Stomach smooth muscle (tissue), 2 donors: ENCODE results near the gene GPC4.

Source experiments
- H3K27ac ChIP-seq: one replicate; pipeline ENCODE4 v1.7.0; 2013; ENCODE audit warnings: mild to moderate bottlenecking, low read length, inconsistent platforms
- H3K27me3 ChIP-seq, 2 donors: one replicate each; pipeline ENCODE4 v1.7.0; 2013; ENCODE audit warnings: low read length in 2 of 2; ENCODE audit not compliant: insufficient read depth in 2 of 2, control insufficient read depth in 1 of 2
- H3K36me3 ChIP-seq, 2 donors: one replicate each; pipeline ENCODE4 v1.7.0; 2013; ENCODE audit warnings: low read length in 2 of 2; ENCODE audit not compliant: control insufficient read depth in 2 of 2, insufficient read depth in 2 of 2
- H3K4me1 ChIP-seq: one replicate; pipeline ENCODE4 v1.7.0; 2013; ENCODE audit warnings: low read length; ENCODE audit not compliant: control insufficient read depth, insufficient read depth
- H3K4me3 ChIP-seq, 2 donors: one replicate each; pipeline ENCODE4 v1.7.0; 2013; ENCODE audit warnings: low read length in 2 of 2
- H3K9ac ChIP-seq, 2 donors: one replicate each; pipeline ENCODE4 v1.7.0; 2013; ENCODE audit warnings: low read length in 2 of 2, mild to moderate bottlenecking in 1 of 2
- H3K9me3 ChIP-seq, 2 donors: one replicate each; pipeline ENCODE4 v1.7.0; 2013; ENCODE audit warnings: low read length in 2 of 2; ENCODE audit not compliant: control insufficient read depth in 2 of 2
- donor health status: healthy.
- donor health status: Pancreatic carcinoma.

The GPC4 gene

DNA sequence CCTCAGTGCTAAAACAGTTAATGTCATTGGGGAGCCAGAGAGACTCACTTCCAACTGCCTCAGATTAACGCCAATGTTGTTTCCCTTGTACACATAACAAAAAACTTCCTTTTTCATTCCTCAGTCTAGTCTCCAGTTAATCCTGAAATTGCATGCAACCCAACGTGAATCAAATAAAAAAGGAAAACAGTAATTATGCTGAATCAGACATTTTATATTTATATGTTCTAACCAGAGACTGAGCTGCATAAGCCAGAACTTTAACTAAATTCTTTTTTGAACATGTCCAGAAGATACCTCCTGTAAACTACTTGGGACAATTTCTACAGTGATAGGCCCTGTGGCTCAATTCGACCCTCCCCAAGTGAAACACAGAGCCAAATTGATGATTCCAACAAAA, 4.7 kb downstream of the GPC4 start:
- H3K4me3 ChIP-seq: peak overlapping the region in 1 of 2 donors; percentile 36
- H3K27ac ChIP-seq: no peak overlapping the region
- peaks cover 0 to 7% of the 10 kb centered on the region in 2 donors for H3K27me3 ChIP-seq
- peaks cover 14% of the 10 kb centered on the region for H3K4me1 ChIP-seq
- H3K36me3 ChIP-seq: no peaks in the 10 kb centered on the region
- H3K9ac ChIP-seq: no peak overlapping the region
- no peaks in the 10 kb centered on the region for H3K9me3 ChIP-seq

DNA sequence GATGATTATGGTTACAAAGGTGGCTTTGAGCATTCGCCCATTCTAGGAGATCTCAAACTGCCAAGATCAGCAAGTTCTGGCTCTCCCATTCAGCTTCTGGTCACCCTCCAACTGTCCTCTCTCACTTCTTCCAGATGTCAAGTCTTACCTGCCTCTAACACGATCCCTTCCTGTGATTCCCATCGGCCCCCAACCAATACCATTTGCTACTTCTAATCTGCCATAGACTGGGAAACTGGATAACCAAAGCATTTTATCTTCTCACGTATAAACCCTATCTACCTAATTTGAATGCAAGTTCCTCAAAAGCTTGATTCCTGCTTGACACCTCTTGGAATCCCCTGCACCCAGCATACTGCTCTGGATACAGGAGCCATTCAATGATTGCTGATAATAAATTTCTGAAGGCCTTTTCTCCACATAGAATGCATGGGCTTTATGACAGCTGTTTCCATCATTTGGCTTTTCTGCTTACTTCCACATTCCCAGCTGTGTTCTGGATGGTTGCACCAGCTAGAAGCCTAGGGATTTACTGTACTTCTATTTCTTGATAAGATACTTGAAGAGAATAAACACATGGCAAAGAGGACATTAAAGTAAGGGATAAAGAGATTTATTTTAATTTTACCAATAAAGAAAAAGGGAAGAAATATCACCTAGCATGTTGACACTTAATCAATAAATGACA, 9.6 kb downstream of the GPC4 start:
- Histone ChIP-seq H3K27ac (no peak overlapping the region), H3K9me3 (no peaks in the 10 kb centered on the region), H3K4me3 (no peak overlapping the region), H3K36me3 (no peaks in the 10 kb centered on the region), H3K27me3 (peaks cover 0 to 2% of the 10 kb centered on the region in 2 donors), H3K4me1 (peaks cover 17% of the 10 kb centered on the region), H3K9ac (no peak overlapping the region)

DNA sequence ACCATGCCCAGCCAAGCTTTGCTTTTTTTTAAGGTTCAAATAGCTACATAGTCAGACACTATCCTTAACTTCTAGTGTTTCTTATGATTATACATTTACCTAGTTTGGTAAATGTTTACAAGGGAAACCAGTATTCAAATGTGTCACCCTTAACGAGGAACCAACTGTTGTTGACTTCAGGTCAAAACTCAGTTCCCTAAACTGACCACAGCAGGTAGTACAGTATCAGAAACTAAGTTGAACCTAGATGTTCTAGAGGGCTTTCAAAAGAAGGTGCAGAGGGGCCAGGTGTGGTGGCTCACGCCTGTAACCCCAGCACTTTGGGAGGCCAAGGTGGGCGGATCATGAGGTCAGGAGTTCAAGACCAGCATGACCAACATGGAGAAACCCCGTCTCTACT, 11.3 kb downstream of the GPC4 start:
- no peak overlapping the region for H3K9ac ChIP-seq
- no peak overlapping the region for H3K4me3 ChIP-seq
- no peaks in the 10 kb centered on the region for H3K9me3 ChIP-seq
- H3K27ac ChIP-seq: no peak overlapping the region
- H3K36me3 ChIP-seq: no peaks in the 10 kb centered on the region
- peaks cover 18% of the 10 kb centered on the region for H3K4me1 ChIP-seq
- H3K27me3 ChIP-seq: peaks cover 0 to 4% of the 10 kb centered on the region in 2 donors

DNA sequence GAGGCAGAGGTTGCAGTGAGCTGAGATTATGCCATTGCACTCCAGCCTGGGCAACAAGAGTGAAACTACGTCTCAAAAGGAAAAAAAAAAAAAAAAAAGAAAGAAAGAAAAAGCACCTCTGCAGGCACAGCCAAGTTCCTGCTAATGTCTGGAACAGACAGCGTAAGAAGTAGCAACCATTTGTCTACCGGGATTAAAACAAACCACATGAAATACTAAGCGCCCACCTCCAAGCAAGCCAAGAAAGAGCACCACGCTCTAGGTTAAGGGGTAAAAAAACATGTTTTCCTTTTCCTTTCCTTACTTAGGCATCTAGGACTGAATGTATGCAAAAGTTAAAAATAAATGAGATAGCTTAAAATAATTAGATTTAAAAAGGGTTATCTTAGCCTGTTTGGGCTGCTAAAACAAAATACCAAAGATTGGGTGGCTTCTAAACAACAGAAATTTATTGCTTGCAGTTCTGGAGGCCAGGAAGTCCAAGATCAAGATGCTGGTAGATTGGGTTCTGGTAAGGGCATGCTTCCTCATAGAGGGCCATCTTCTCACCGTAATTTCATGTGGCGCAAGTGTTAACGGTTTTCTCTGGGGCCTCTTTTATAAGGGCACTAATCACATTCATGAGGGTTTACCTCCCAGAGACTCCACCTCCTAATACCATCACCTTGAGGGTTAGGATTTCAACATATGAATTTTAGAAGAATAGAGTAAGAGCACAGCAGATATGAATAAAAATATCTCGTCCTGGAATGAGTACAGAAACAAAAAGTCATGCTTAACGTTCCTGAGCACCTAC, 12.3 kb downstream of the GPC4 start:
- Histone ChIP-seq H3K9ac (no peak overlapping the region), H3K4me1 (peaks cover 18% of the 10 kb centered on the region), H3K27me3 (peaks cover 0 to 4% of the 10 kb centered on the region in 2 donors), H3K27ac (peak overlapping the region; percentile 41), H3K36me3 (no peaks in the 10 kb centered on the region), H3K4me3 (no peak overlapping the region), H3K9me3 (no peaks in the 10 kb centered on the region)

DNA sequence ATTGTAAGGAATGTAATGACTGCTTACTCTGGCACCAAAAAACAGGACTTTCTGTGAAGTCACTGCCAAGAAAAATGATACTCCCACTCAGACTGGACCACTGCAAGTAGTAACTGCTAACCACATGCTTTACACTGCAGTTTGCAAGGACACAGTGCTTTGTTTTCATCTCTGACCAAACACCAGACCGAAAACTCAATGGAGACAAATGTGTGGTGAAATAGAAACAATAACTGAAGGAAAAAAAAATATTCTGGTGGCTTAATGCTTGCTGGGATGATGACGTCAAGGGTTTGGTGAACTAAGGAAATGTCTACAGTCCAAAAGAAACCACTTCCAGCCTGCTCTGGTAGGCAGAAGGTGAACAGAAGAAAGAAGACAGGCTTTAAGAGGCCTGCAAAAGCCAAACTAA, 13.2 kb downstream of the GPC4 start:
- H3K27ac ChIP-seq: peak overlapping the region; percentile 41
- H3K4me1 ChIP-seq: peaks cover 22% of the 10 kb centered on the region
- no peak overlapping the region for H3K9ac ChIP-seq
- peaks cover 0 to 4% of the 10 kb centered on the region in 2 donors for H3K27me3 ChIP-seq
- H3K36me3 ChIP-seq: no peaks in the 10 kb centered on the region
- no peak overlapping the region for H3K4me3 ChIP-seq
- H3K9me3 ChIP-seq: no peaks in the 10 kb centered on the region

DNA sequence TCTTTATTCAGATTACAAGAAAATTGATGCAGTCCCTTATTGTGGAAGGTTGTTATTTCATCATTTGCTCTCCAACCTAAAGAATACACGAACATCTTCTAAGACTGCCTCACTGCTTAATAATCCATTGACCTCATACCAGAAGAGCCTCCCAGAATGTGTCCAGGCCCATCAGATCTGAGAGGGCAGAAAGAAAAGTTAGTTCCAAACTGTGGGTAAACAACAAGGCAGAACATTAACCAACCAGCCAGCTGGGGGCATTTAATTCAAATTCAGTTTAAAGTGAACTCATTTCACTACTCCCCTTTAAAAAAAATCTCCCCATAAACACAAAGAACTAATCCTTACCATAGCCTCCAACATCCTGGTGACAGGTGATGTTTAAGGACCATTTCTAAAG, 13.8 kb downstream of the GPC4 start:
- Histone ChIP-seq H3K27me3 (peaks cover 0 to 4% of the 10 kb centered on the region in 2 donors), H3K9ac (peak overlapping the region in 1 of 2 donors; percentile 20), H3K4me3 (no peak overlapping the region), H3K36me3 (no peaks in the 10 kb centered on the region), H3K9me3 (no peaks in the 10 kb centered on the region), H3K4me1 (peaks cover 22% of the 10 kb centered on the region), H3K27ac (peak overlapping the region; percentile 41)

DNA sequence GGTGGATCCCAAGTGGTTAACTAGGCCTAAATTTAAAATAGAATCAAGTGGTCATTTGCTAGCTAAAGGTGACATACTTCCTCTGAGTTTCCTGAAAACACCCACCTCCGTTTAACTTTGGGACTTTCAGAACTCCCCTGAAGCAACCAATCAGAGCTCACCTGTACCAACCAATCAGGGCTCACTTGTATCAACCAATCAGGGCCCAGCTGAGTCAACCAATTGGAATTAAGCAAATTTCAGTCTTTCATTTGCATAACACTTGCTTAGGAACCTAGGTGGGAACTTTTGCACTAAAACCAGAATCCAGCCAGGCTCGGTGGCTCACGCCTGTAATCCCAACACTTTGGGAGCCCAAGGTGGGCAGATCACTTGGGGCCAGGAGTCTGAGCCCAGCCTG, 15.9 kb downstream of the GPC4 start:
- no peaks in the 10 kb centered on the region for H3K9me3 ChIP-seq
- H3K9ac ChIP-seq: no peak overlapping the region
- peaks cover 0 to 4% of the 10 kb centered on the region in 2 donors for H3K27me3 ChIP-seq
- no peaks in the 10 kb centered on the region for H3K36me3 ChIP-seq
- peaks cover 22% of the 10 kb centered on the region for H3K4me1 ChIP-seq
- H3K27ac ChIP-seq: no peak overlapping the region
- H3K4me3 ChIP-seq: no peak overlapping the region

DNA sequence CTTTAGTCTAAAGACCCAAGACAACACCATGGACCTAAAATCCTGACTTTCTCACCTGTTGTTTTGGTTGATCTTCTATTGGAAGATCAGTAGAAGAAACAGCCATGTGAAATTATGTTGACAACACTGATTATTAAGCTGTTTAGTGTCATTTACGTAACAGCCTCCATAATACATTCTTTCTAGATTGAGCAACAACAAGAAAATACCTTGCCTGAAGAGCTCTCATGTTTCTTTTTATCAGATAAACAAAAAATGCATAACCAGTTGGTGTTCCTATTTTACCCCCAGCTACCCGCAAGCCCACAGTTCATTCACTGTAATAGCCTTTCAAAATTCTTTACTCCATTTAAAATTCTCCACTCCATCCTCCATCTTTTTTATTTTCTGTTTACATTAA, 20.5 kb downstream of the GPC4 start:
- no peak overlapping the region for H3K9ac ChIP-seq
- no peak overlapping the region for H3K27ac ChIP-seq
- H3K27me3 ChIP-seq: peaks cover 0 to 3% of the 10 kb centered on the region in 2 donors
- H3K36me3 ChIP-seq: no peaks in the 10 kb centered on the region
- H3K9me3 ChIP-seq: no peaks in the 10 kb centered on the region
- H3K4me3 ChIP-seq: no peak overlapping the region
- peaks cover 10% of the 10 kb centered on the region for H3K4me1 ChIP-seq

DNA sequence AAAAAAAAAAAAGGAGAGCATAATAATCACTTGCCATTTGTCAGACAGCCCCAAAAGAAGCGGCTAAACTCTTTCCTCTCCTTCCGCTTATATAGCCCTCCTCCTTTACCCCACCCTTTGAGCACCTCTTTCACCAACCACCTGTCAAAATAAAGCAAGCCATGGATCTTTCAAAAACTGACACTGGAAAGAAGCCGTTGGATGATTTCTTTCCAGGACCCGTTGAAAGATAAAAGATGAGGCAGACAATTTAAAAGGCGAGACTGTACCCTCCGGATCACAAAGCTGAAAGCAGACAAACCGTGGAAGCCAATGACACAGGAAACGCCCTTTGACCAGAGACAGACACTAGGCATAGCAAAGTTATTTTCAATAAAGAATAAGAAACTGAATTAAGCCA, 22.6 kb downstream of the GPC4 start:
- H3K27me3 ChIP-seq: peaks cover 0 to 2% of the 10 kb centered on the region in 2 donors
- no peaks in the 10 kb centered on the region for H3K9me3 ChIP-seq
- H3K4me3 ChIP-seq: no peak overlapping the region
- no peaks in the 10 kb centered on the region for H3K36me3 ChIP-seq
- no peak overlapping the region for H3K27ac ChIP-seq
- H3K4me1 ChIP-seq: peaks cover 9% of the 10 kb centered on the region
- H3K9ac ChIP-seq: no peak overlapping the region

DNA sequence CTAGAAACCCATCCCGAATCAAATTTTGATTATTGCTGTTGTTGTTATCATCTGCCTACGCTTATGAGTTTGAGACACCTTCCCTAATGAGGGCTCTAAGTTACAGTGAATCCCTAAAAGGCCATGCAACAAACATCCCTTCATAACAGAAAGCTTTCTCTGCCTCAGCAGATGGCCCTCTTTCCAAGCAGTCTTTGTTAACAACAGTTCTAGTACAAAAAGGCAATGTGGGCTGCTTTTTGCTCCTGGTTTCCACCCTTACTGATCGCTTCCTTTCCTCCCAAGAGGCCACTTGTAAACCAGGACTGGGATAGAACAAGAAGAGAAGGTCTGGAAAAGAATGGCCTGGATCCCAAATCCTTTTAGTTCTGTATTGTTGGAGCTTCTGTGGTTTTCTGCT, 24.2 kb downstream of the GPC4 start:
- Histone ChIP-seq H3K27ac (no peak overlapping the region), H3K9me3 (no peaks in the 10 kb centered on the region), H3K4me3 (no peak overlapping the region)

DNA sequence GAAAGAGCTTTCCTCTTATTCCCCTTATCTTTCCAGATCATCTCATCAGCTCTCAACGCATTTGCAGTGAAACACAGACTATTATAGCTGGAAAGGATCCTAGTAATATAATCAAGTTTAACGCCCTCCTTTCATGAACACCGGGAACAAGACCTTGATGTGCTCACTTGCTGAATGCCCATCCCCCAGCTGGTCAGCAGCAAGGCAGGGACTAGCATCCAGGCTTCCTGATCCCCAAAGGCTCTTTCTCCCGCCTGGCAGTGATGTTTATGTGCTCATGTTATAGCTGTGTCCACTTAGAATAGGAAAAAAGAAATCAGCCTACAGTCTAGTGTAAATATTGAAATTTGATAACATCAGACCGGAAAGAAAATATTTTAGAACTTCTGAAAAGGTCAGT, 24.6 kb downstream of the GPC4 start:
- Histone ChIP-seq H3K9me3 (no peaks in the 10 kb centered on the region), H3K27me3 (peaks cover 0 to 2% of the 10 kb centered on the region in 2 donors), H3K36me3 (no peaks in the 10 kb centered on the region), H3K4me1 (peaks cover 5% of the 10 kb centered on the region), H3K27ac (no peak overlapping the region), H3K9ac (no peak overlapping the region), H3K4me3 (no peak overlapping the region)

More for the DNA sequence above, 24.2 kb downstream of the GPC4 start:
- H3K27me3 ChIP-seq: peaks cover 0 to 2% of the 10 kb centered on the region in 2 donors
- peaks cover 5% of the 10 kb centered on the region for H3K4me1 ChIP-seq
- no peak overlapping the region for H3K9ac ChIP-seq
- no peaks in the 10 kb centered on the region for H3K36me3 ChIP-seq
